ENCODE measurements around the gene PTPRN2. TPM values are rescaled to one million over a fixed set of nuclear protein-coding genes. Genes with fewer than 3 reads are reported as not detected.
"Not testable (repeated sequence)": the region's sequence is repeated elsewhere in the genome, so short reads cannot be mapped to it uniquely, and the experiment has no call there.

The PTPRN2 gene
- total RNA-seq, 2 experiments from 2014 or later: 4.7 to 4.8 TPM

DNA sequence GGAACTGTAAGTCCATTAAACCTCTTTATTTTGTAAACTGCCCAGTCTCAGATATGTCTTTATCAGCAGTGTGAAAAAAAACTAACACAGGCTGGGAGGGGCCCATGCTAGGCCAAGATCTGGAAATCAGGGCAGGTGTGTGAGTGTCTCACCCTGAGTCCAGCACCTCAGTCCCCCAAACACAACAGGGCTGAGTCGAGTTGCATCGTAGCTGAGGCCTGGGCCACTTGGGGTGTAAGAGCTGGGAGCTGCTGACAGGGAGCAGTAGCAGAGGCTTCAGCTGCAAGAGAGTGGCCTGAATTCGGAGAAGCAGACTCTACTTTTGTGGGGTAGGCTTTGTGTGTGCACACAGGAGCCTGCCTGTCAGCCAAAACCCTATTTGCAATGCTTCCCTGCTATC is 553.1 kb downstream of the PTPRN2 start:
- no peak for DNase-seq
- CTCF ChIA-PET: no interaction called here
- Mint-ChIP-seq H3K4me1 (no peaks in the 10 kb centered on the region), H3K9me3 (peaks cover 17% of the 10 kb centered on the region), H3K36me3 (ENCODE audit: low read depth) (no peaks in the 10 kb centered on the region), H3K27me3 (no peaks in the 10 kb centered on the region), H3K4me3 (no peak overlapping the region), H3K27ac (no peak overlapping the region)
- POLR2A ChIA-PET: no interaction called here

DNA sequence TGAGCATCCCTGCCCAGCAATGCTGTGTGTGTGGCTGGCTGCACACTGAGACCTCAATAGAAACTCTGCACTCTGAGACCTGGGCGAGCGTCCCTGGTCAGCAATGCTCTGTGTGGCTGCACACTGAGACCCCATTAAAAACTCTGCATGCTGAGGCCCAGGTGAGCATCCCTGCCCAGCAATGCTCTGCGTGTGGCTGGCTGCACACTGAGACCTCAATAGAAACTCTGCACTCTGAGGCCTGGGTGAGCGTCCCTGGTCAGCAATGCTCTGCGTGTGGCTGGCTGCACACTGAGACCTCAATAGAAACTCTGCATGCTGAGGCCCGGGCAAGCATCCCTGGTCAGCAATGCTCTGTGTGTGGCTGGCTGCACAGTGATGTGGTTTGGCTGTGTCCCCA is 553.7 kb downstream of the PTPRN2 start:
- peaks cover 12% of the 10 kb centered on the region for H3K9me3 Mint-ChIP-seq
- CTCF ChIA-PET; H3K36me3 Mint-ChIP-seq (ENCODE audit: low read depth); H3K4me3 Mint-ChIP-seq; H3K27me3 Mint-ChIP-seq; H3K27ac Mint-ChIP-seq; POLR2A ChIA-PET; DNase-seq; H3K4me1 Mint-ChIP-seq: not testable (repeated sequence)

- Mint-ChIP-seq H3K27ac (no peak overlapping the region), H3K4me1 (no peaks in the 10 kb centered on the region), H3K27me3 (no peaks in the 10 kb centered on the region), H3K9me3 (peaks cover 12% of the 10 kb centered on the region), H3K4me3 (no peak overlapping the region), H3K36me3 (ENCODE audit: low read depth) (no peaks in the 10 kb centered on the region)
- ChIA-PET CTCF (no interaction called here), POLR2A (no interaction called here)
- DNase-seq: no peak
These were observed 554.4 kb downstream of the PTPRN2 start for GRCh38 chr7:158033196-158033595.

DNA sequence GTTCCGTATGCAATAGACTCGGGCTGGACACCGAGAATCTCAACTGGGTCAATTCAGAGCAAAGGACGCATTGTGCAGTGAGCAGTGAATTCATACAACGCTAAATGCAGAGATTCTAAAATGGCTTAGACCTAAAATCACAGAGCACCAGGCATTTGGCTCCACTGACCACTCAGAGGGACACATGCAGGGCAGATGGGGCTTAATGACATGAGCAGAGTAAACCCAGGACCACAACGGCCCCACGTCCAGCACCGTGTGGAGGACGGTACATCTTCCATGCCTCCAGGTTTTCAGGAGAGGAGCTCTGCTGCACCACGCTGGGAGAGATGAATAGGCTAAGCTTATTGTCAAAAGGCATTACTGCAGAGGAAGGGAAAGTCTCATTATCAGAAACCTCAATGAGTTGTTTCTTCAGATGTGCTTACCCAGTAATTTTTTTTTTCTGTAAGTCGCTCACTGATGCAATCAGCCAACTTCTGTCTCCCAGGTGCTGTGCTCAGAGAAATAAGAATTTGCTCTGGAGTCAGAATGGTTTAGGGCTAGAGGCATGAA is 555.0 kb downstream of the PTPRN2 start:
- no peak for DNase-seq
- peaks cover 12% of the 10 kb centered on the region for H3K9me3 Mint-ChIP-seq
- H3K4me1 Mint-ChIP-seq: no peaks in the 10 kb centered on the region
- ChIA-PET CTCF (no interaction called here), POLR2A (no interaction called here)
- no peaks in the 10 kb centered on the region for H3K27me3 Mint-ChIP-seq
- no peak overlapping the region for H3K27ac Mint-ChIP-seq
- no peaks in the 10 kb centered on the region for H3K36me3 Mint-ChIP-seq (ENCODE audit: low read depth)
- no peak overlapping the region for H3K4me3 Mint-ChIP-seq

DNA sequence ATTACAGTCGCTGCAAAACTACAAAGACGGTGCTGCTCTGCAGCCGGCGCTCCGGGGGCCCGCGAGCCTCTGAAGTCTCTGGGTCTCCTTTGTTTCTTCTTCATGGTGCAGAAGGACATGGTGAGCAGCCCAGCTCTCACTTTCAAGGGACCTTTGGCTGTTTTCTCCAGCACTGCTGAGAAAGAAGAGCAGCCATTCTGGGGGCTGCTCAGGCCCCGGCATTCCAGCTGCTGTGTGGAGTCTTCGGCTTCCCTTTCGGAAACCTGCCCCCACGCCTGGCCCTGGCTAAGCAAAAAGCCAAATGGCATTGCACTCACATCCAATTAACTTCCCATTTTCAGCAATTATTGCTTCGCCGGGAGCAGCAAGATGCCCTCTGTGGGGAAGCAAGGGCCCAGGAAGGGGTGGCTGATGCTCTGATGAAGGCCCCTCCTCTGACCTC is 555.7 kb downstream of the PTPRN2 start:
- DNase-seq: no peak
- H3K4me3 Mint-ChIP-seq: no peak overlapping the region
- H3K27me3 Mint-ChIP-seq: no peaks in the 10 kb centered on the region
- ChIA-PET CTCF (no interaction called here), POLR2A (no interaction called here)
- peaks cover 12% of the 10 kb centered on the region for H3K9me3 Mint-ChIP-seq
- H3K36me3 Mint-ChIP-seq (ENCODE audit: low read depth): no peaks in the 10 kb centered on the region
- no peaks in the 10 kb centered on the region for H3K4me1 Mint-ChIP-seq
- no peak overlapping the region for H3K27ac Mint-ChIP-seq

GRCh38 chr7:158030566-158030965 is 557.1 kb downstream of the PTPRN2 start:
- POLR2A ChIA-PET: no interaction called here

GRCh38 chr7:158030071-158030470 is 557.6 kb downstream of the PTPRN2 start:
- DNase-seq: no peak
- no peaks in the 10 kb centered on the region for H3K4me1 Mint-ChIP-seq
- H3K27me3 Mint-ChIP-seq: no peaks in the 10 kb centered on the region
- H3K27ac Mint-ChIP-seq: no peak overlapping the region
- no peaks in the 10 kb centered on the region for H3K36me3 Mint-ChIP-seq (ENCODE audit: low read depth)
- ChIA-PET POLR2A (no interaction called here), CTCF (no interaction called here)
- H3K4me3 Mint-ChIP-seq: no peak overlapping the region
- H3K9me3 Mint-ChIP-seq: peaks cover 12% of the 10 kb centered on the region

More at GRCh38 chr7:158030566-158030965, 557.1 kb downstream of the PTPRN2 start:
- no peaks in the 10 kb centered on the region for H3K36me3 Mint-ChIP-seq (ENCODE audit: low read depth)
- no peak overlapping the region for H3K27ac Mint-ChIP-seq
- no peaks in the 10 kb centered on the region for H3K4me1 Mint-ChIP-seq
- no peak for DNase-seq
- CTCF ChIA-PET: no interaction called here
- H3K27me3 Mint-ChIP-seq: no peaks in the 10 kb centered on the region
- H3K9me3 Mint-ChIP-seq: peaks cover 12% of the 10 kb centered on the region
- H3K4me3 Mint-ChIP-seq: no peak overlapping the region

DNA sequence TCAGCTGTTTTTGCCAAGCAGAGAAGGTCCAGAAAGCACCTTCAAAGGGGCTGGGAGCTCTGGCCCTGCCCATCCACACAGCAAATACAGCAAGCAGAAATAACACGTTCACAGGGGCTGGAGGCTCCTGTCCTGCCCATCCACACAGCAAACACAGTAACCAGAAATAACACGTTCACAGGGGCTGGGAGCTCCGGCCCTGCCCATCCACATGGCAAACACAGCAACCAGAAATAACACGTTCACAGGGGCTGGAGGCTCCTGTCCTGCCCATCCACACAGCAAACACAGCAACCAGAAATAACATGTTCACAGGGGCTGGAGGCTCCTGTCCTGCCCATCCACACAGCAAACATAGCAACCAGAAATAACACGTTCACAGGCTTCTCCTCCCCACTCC is 558.1 kb downstream of the PTPRN2 start:
- Mint-ChIP-seq H3K27me3 (no peaks in the 10 kb centered on the region), H3K36me3 (ENCODE audit: low read depth) (no peaks in the 10 kb centered on the region), H3K27ac (no peak overlapping the region), H3K4me1 (no peaks in the 10 kb centered on the region), H3K4me3 (no peak overlapping the region), H3K9me3 (peaks cover 12% of the 10 kb centered on the region)
- ChIA-PET POLR2A (no interaction called here), CTCF (no interaction called here)
- no peak for DNase-seq

- POLR2A ChIA-PET: no interaction called here
- no peak overlapping the region for H3K4me3 Mint-ChIP-seq
- no peaks in the 10 kb centered on the region for H3K27me3 Mint-ChIP-seq
- H3K36me3 Mint-ChIP-seq (ENCODE audit: low read depth): no peaks in the 10 kb centered on the region
- H3K9me3 Mint-ChIP-seq: peaks cover 11% of the 10 kb centered on the region
- no peaks in the 10 kb centered on the region for H3K4me1 Mint-ChIP-seq
- no peak overlapping the region for H3K27ac Mint-ChIP-seq
- CTCF ChIA-PET: no interaction called here
- DNase-seq: no peak
These were observed 558.7 kb downstream of the PTPRN2 start for GRCh38 chr7:158028971-158029370.

DNA sequence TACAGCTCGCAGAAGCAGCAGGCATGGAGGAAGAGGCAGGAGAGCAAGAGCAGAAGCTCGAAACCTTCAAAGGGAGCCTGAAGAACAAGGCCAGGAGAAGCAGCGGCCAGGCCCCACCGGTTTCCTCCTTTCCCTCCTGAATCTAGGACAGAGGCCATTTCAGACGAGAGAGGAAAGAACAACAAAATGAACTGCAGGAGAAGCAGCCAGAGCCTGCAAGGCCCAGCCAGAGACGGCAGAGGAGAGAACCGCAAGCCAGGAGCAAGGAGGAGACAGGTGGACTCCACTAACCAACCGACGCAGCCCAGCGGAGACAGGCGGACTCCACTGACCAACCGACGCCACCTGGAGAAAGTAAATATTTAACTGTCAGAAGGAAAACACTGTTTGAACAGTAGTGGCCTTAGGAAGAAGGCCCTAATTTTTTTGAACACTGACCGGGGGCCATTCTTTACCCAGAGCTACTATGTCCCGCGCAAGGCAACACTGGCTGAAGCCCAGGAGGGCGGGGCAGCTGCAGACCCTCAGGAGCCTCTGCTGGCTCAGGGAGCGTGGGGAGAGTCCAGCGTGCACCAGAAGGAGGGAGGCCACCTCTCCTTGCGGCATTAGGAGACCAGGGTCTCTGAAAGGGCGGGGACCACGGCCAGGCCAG is 559.2 kb downstream of the PTPRN2 start:
- ChIA-PET CTCF (no interaction called here), POLR2A (no interaction called here)
- DNase-seq: no peak
- Mint-ChIP-seq H3K4me1 (no peaks in the 10 kb centered on the region), H3K27me3 (no peaks in the 10 kb centered on the region), H3K27ac (no peak overlapping the region), H3K4me3 (no peak overlapping the region), H3K9me3 (peaks cover 11% of the 10 kb centered on the region), H3K36me3 (ENCODE audit: low read depth) (no peaks in the 10 kb centered on the region)

DNA sequence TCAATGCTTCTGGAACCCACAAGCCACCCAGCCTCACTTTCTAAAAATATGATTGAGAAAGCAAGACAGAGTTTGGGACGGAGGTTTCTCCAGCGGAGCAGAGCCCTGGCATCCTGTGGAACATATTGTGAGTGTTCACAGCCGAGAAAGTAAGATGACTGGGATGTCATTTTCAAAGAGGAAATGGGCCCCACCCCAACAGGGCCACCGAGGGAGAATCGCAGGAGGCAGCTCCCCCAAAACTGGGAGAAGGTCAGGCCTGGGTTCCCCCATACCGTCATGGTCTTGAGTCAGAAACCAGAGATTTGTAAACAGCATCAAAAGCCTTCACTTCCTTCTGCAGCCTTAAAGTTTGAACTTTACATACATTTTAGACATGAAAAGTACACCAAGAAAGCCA is 560.0 kb downstream of the PTPRN2 start:
- no peak overlapping the region for H3K4me3 Mint-ChIP-seq
- no peaks in the 10 kb centered on the region for H3K27me3 Mint-ChIP-seq
- CTCF ChIA-PET: no interaction called here
- no peaks in the 10 kb centered on the region for H3K4me1 Mint-ChIP-seq
- POLR2A ChIA-PET: no interaction called here
- H3K9me3 Mint-ChIP-seq: peaks cover 5% of the 10 kb centered on the region
- DNase-seq: no peak
- no peak overlapping the region for H3K27ac Mint-ChIP-seq
- H3K36me3 Mint-ChIP-seq (ENCODE audit: low read depth): no peaks in the 10 kb centered on the region

DNA sequence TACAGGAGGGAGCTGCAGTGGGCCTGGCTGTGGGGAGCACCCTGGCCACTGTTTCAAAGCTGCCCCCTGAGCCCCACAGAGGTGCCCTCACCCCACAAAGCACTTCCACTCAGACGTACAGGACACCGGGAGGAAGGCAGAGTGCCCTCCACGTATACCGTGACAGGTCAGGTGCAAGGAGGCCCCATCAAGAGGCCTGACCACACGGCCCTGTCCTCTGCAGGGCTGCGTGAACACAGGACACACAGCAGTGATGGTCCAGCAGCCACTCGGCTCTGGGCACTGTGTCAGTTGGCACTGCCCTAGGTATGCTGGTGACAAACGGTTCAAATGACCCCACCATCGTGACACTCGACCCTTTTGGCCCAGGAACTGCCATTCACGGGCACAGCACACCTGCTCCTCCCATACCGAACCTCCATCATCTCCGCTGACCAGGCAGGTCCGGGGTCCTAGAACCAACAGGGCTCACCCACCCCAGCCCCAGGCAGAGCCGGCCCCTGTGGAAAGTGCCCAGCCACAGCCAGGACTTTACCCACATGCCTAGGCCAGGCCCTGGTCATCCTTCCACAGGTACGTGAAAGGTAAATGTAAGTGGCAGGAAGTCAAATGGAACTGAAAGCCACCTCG is 560.9 kb downstream of the PTPRN2 start:
- no peak overlapping the region for H3K27ac Mint-ChIP-seq
- CTCF ChIA-PET: no interaction called here
- no peaks in the 10 kb centered on the region for H3K9me3 Mint-ChIP-seq
- H3K36me3 Mint-ChIP-seq (ENCODE audit: low read depth): no peaks in the 10 kb centered on the region
- no peak overlapping the region for H3K4me3 Mint-ChIP-seq
- no peaks in the 10 kb centered on the region for H3K27me3 Mint-ChIP-seq
- H3K4me1 Mint-ChIP-seq: no peaks in the 10 kb centered on the region
- DNase-seq: no peak
- POLR2A ChIA-PET: no interaction called here

DNA sequence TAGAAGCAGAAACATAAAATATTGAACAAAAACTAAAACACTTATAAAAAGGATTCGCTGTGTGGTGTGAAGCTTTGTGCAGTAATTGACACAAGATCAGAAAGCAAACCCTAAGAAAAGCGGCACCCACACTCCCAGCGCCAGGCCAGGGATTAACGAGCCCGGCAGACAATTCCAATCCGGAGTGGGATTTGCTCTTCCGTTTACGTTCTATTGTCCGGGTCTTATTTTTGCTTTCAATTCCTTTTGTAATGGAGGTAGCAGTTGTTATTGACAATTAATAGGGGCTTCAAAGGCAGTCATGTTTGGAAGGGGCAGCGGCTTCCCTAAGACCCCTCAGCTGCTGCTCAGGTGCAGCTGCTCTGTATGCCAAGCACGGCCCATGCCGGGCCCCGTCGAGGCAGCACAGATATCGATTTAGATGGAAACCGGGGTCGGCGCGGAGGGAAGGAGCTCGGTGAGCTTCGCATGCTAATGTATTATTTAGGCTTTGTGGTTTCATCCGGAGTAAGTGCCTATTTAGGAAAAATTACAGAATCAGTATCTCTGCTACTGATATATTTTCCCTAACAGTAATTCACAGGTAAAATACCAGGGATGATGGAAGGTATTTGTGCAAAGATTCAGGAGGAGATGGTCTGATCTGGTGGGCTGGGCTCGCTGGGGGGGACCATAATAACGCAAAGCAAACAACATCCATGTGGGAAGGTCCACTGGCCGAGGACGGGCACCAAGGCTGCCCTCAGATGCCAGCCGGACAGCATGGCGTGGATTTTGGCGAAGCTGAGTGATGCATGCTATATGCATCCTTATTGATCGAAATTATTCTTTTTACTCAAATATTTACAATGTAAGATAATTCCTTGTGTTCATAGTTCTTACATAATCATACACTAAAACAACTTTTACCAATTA is 561.7 kb downstream of the PTPRN2 start:
- Mint-ChIP-seq H3K4me1 (no peaks in the 10 kb centered on the region), H3K4me3 (no peak overlapping the region), H3K36me3 (ENCODE audit: low read depth) (no peaks in the 10 kb centered on the region), H3K27me3 (no peaks in the 10 kb centered on the region), H3K27ac (no peak overlapping the region), H3K9me3 (no peaks in the 10 kb centered on the region)
- no peak for DNase-seq
- POLR2A ChIA-PET: no interaction called here
- CTCF ChIA-PET: no interaction called here
